SH-SY5Y (cell line): ENCODE results near the gene ZDHHC14.

ENCODE experiments used
- GATA2 ChIP-seq: IDR thresholded peaks from 2 replicates; pipeline ENCODE4 v1.6.1; 2011; ENCODE audit warnings: mild to moderate bottlenecking, low read depth, low read length
- GATA3 ChIP-seq: IDR thresholded peaks from 2 replicates; pipeline ENCODE4 v1.6.1; 2011; ENCODE audit warnings: low read depth, mild to moderate bottlenecking, low read length, moderate library complexity

DNA sequence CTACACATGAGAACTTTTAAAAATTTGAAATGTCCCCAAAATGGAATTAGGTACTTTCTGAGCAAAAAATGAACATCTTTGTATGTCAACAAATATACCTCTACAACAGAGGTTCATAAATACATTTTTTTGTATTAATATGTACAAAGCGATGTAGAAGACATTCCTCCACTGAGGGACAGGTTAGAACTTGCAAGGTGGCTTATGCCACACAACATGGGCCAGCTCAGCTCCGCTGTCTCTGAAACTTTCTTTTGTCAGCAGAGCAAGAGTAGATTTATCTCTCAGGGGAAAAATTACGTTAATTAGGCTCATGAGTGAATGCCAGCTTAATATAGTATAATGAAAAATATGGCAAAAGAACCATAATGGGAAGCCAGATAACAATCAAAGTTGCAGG, 47.0 kb upstream of the ZDHHC14 start:
- no peak for TF ChIP-seq GATA2
- TF ChIP-seq GATA3: no peak
